H1 (cell line): Measurements from ENCODE around the gene SIT1.

ENCODE experiments used
- BRCA1 ChIP-seq: IDR thresholded peaks from 2 replicates; pipeline ENCODE4 v1.6.1; 2012; ENCODE audit warnings: low read depth, low read length, improper control_type of control experiment
- PHF8 ChIP-seq: fragments of 200-600 bp; sonication (generic); conservative IDR thresholded peaks from 2 replicates; pipeline ENCODE4 v1.7.1; 2012; ENCODE audit warnings: low read depth, mild to moderate bottlenecking, inconsistent platforms, low read length, moderate library complexity
- TF ChIP-seq, protein P1 (sequence below), 3 experiments: IDR thresholded peaks; 1 replicate in 2 of 3; 2 replicates in 1 of 3; pipeline versions ENCODE4 v1.5.1 to v1.6.1; 2011; ENCODE audit warnings: low read length in 3 of 3, mild to moderate bottlenecking in 3 of 3, inconsistent platforms in 2 of 3, low read depth in 1 of 3, moderate library complexity in 1 of 3; ENCODE audit not compliant: insufficient read depth in 1 of 3; ENCODE audit errors: control extremely low read depth in 1 of 3

GRCh38 chr9:35666549-35666948, 15.8 kb upstream of the SIT1 start:
- TF ChIP-seq BRCA1 (no peak), PHF8 (no peak)
- TF ChIP-seq, protein P1, sequence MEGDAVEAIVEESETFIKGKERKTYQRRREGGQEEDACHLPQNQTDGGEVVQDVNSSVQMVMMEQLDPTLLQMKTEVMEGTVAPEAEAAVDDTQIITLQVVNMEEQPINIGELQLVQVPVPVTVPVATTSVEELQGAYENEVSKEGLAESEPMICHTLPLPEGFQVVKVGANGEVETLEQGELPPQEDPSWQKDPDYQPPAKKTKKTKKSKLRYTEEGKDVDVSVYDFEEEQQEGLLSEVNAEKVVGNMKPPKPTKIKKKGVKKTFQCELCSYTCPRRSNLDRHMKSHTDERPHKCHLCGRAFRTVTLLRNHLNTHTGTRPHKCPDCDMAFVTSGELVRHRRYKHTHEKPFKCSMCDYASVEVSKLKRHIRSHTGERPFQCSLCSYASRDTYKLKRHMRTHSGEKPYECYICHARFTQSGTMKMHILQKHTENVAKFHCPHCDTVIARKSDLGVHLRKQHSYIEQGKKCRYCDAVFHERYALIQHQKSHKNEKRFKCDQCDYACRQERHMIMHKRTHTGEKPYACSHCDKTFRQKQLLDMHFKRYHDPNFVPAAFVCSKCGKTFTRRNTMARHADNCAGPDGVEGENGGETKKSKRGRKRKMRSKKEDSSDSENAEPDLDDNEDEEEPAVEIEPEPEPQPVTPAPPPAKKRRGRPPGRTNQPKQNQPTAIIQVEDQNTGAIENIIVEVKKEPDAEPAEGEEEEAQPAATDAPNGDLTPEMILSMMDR (IDR thresholded peaks at IDR 0.05; ENCODE audit: control extremely low read depth in 1 of 3, insufficient read depth in 1 of 3, low read depth in 1 of 3, low read length in 3 of 3) = no peak
